Hypothalamus (tissue), 51 donors: ENCODE data around the gene CDC42EP3.

Experiments
- DNase-seq, 51 donors: peaks; one replicate each; lab custom pipeline; 2025; lab: John Stamatoyannopoulos, UW

Gene CDC42EP3

GRCh38 chr2:37619959-37620300 lies 51.5 kb downstream of the CDC42EP3 start:
- DNase-seq, result no peak

- peak in 1 of 51 donors; percentile 5 for DNase-seq
These were observed 52.0 kb downstream of the CDC42EP3 start for GRCh38 chr2:37619230-37619958.

- DNase-seq, result no peak
These were observed 53.1 kb downstream of the CDC42EP3 start for GRCh38 chr2:37618326-37618725.

GRCh38 chr2:37617119-37617892 lies 54.1 kb downstream of the CDC42EP3 start:
- no peak for DNase-seq

GRCh38 chr2:37616677-37617005 lies 54.8 kb downstream of the CDC42EP3 start:
- DNase-seq, result no peak

- peak in 1 of 51 donors; percentile 11 for DNase-seq
These were observed 55.4 kb downstream of the CDC42EP3 start for GRCh38 chr2:37615804-37616676.

- DNase-seq, result peak in 2 of 51 donors; percentile 41 to 47
These were observed 57.2 kb downstream of the CDC42EP3 start for GRCh38 chr2:37614061-37614738.

- DNase-seq, result no peak
These were observed 59.1 kb downstream of the CDC42EP3 start for GRCh38 chr2:37612382-37612781.

GRCh38 chr2:37610638-37611289 lies 60.7 kb downstream of the CDC42EP3 start:
- DNase-seq, result no peak

- no peak for DNase-seq
These were observed 61.7 kb downstream of the CDC42EP3 start for GRCh38 chr2:37609782-37610181.

- no peak for DNase-seq
These were observed 66.7 kb downstream of the CDC42EP3 start for GRCh38 chr2:37604716-37605115.

GRCh38 chr2:37602702-37603101 lies 68.7 kb downstream of the CDC42EP3 start:
- no peak for DNase-seq

- no peak for DNase-seq
These were observed 69.4 kb downstream of the CDC42EP3 start for GRCh38 chr2:37602040-37602439.

GRCh38 chr2:37601569-37601968 lies 69.9 kb downstream of the CDC42EP3 start:
- no peak for DNase-seq

GRCh38 chr2:37600735-37601134 lies 70.7 kb downstream of the CDC42EP3 start:
- DNase-seq, result no peak

- no peak for DNase-seq
These were observed 71.5 kb downstream of the CDC42EP3 start for GRCh38 chr2:37599688-37600525.

- no peak for DNase-seq
These were observed 77.7 kb downstream of the CDC42EP3 start for GRCh38 chr2:37593694-37594093.

GRCh38 chr2:37593024-37593423 lies 78.4 kb downstream of the CDC42EP3 start:
- no peak for DNase-seq
